HG02981 (cell line): ENCODE measurements around the gene TNRC6C.
"Not testable (repeated sequence)": the region's sequence is repeated elsewhere in the genome, so short reads cannot be mapped to it uniquely, and the experiment has no call there.

Experiments used
- ATAC-seq: cut with Tn5 transposase; IDR thresholded peaks from one replicate; pipeline ENCODE4 v1.9.1; 2021; ENCODE audit warnings: mild to moderate bottlenecking, moderate library complexity; ENCODE audit not compliant: unreplicated experiment

Gene TNRC6C

DNA sequence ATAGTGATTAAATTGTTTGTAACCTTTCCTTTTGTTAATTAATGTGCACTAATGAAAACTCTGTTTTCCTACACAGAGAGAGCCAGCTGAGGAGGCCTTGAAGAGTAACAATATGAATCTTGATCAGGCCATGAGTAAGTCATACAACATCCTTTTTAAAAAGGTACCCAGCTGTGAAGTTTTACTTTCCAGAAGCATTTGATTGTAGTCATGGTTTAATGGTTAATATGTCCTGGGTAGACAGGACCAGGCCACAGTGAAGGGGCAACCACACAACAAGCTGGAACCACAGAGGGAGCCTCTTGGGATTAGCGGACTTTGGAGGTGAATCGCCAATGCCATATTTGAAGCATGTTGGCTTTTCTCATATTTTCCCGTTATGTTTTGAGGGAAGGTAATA, 114.5 kb downstream of the TNRC6C start:
- no peak for ATAC-seq

DNA sequence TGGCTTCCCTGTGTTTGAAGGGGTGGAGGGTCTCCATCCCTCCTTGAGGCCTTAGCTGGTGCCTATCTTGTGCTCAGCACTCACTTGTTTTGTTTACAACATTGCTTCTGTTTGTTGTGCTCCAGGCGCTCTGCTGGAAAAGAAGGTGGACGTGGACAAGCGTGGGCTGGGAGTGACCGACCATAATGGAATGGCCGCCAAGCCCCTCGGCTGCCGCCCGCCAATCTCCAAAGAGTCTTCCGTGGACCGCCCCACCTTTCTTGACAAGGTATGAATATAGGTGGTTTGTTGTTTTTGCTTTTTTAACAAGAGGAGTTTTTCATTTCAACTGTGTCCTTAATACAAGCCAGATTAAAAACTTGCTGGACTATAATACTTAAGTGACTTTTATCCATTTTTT, 116.5 kb downstream of the TNRC6C start:
- no peak for ATAC-seq

DNA sequence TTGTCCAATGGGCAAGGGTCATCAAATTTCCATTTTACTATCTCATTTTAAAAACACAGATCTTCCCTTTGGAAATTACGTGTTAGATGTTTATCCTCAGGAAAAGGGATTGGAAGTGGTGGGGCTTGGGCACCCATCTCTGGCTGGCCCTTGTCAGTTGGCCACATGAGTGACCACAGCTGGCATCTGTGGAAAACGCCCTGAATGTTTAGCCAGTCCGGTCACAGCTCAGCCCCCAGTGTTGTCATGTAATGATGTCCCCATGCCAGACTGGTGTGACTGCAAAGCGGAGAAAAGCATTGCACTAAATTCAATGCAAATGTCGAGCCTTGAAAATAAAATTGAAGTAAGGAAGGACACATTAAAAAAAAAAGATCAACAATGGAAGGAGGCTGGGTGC, 117.0 kb downstream of the TNRC6C start:
- no peak for ATAC-seq

DNA sequence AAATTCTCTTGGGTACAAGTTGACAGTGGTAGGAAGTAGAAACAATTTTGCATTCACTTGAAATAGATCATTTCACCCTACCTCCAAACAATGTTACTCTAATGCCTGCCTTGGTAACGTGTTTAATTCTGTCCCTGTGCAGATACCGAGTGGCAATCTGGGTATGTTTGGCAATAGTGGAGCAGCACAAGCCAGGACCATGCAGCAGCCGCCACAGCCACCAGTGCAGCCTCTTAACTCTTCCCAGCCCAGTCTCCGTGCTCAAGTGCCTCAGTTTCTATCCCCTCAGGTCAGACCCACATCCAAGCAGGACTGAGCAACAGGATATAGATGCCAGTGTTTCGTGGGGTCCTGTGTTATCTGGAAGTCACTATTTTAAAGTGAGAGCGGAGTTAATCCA, 120.8 kb downstream of the TNRC6C start:
- no peak for ATAC-seq

DNA sequence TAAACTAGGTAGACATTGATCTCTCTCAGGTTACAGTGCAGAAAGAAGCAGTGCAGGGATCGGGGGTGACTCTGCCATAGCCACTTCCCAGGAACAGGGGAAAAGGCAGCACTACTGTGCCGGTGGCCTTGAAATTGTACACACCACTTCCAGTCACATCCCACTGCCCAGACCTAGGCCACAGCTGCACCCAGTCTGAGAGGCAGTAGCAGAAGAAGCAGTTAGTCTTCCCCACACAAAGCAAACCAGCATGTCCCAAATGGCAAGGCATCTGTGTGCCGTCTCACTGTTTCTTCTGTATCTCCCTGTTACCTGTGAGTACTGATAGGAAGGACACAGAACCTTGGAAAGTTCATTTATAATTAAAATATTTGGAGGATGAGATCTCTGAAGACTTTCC, 123.0 kb downstream of the TNRC6C start:
- no peak for ATAC-seq

DNA sequence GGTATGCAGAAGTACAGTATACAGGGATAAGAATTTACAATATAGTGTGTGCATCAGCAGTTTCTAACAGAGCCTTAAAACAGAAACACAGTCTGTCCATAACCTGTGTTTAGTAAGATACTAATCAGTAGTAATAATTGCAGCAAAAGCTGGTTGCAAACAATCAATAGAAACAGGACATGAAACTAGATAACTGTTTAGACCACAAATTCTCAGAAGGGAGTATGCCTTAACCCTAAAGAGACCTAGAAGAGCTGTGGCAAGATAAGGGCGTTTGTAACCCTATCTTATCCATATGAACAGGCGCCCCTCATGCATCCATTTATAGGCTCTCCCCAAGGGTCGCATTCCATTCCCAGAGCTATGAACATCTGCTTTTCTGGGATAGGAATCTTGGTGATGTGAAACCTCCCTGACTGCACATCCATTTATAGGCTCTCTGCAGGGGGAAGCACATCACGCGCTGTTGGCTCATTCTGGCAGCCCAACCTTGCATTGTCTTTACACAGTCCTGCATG, 123.9 kb downstream of the TNRC6C start:
- ATAC-seq = not testable (repeated sequence)

DNA sequence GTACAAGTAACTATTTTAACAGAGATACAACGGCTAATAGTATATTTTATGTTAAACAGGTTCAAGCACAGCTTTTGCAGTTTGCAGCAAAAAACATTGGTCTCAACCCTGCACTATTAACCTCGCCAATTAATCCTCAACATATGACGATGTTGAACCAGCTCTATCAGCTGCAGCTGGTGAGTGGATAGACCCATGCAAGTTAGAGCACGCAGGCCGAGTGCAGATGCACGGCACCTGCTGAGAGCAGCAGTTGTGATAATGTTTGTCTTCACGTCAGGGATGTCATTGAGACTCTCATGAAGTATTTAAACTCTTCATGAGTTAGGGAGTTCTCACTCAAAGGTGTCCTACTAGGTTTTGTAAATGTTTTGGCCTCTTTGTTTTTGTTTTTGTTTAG, 124.5 kb downstream of the TNRC6C start:
- ATAC-seq = no peak

DNA sequence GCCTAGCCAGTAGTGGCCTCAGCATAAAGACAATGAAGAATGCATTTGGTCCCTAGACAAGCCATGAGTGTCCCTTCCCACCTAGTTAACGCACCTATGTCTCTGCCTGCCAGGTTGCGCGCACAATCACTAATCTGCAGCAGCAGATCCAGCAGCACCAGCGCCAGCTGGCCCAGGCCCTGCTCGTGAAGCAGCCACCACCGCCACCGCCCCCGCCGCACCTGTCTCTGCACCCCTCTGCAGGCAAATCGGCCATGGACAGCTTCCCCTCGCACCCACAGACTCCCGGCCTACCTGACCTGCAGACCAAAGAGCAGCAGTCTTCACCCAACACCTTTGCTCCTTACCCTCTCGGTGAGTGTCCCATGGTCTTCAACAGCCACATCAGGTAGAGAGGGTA, 128.2 kb downstream of the TNRC6C start:
- ATAC-seq = no peak

DNA sequence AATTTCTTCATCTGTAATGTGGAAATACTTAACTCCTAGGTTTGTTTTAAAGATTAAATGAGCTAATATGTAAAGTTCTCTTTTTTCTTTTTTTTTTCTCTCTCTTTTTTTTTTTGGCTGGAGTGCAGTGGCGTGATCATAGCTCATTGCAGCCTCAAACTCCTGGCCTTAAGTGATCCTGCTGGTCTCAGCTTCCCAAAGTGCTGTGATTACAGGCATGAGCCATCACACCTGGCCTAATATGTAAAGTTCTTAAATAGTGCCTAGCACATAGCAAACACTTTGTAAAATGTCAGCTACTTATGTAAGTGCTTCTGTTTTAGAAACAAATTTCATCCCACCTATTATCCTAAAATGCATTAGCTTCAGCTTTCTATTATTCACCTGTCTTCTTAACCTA, 130.0 kb downstream of the TNRC6C start:
- no peak for ATAC-seq

DNA sequence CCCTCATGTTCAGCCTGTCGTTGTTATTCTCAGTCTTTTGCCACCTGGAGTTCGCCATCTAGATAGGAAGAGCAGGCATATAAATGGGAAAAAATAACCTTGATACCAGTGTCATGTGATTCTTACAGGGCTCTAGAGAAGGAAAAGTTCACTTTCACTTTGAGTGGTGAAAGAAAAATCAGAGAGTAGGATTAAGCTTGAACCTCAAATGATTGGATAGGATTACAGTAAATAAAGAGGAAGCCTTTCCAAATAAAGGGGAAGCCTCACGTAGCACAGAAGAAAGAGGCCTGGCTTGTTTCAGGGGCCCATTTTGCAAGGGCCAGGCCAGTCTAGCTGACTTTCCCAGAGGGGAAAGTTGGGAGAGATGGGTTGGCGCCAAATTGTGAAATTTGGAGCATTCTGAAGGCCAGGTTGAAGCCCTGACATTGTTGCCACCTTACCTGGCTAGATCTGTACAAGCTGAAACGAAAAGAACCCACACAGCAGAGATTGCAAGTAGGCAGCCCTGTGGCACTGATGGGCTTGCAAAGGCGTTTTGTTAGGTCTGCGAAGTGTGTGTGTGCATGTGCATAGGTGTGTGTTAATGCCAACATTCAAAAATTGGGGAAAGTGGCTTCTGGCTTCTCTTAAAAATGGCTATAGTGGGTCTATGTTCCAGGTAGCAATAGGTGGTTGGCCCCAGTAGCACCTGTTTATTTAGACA, 131.2 kb downstream of the TNRC6C start:
- ATAC-seq = no peak

DNA sequence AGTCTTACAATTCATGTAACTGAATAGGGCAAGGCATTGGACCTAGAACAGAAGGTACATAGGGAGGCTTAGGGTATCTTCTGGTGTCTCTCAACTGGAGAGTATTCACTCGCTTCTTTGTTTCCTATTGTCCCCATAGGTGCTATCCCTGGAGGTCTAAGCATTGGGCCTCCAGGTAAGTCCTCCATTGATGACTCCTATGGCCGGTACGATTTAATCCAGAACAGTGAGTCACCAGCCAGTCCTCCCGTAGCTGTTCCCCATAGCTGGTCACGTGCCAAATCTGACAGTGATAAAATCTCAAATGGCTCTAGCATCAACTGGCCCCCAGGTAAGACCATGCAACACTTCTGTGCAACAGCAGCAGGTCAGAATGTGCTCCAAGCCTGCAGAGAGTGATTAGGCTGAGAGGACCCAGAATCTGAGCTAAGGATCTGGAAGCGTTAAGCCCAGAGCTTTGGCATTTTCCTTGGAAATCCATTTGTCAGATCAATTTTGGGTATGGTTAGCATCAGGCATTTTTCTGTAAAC, 134.4 kb downstream of the TNRC6C start:
- ATAC-seq = no peak

DNA sequence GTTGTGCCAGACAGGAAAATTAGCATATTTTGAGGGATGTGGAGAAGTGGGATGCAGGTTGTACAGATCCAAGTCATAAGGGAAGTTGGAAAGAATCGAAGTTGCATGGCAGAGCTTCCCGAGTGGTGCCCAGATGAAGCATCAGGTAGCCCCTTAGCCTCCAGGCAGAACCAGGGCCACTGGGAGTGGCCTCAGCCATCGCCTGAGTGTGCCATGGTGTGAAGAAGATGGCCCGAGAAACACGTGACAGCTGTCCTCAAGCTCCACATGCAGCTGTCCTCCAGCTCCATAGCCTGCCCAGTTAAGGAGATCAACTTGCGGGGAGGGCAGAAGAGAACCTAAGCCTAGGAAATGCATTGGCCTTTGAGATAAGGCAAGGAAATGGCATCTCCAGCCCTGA, 136.5 kb downstream of the TNRC6C start:
- ATAC-seq = no peak

DNA sequence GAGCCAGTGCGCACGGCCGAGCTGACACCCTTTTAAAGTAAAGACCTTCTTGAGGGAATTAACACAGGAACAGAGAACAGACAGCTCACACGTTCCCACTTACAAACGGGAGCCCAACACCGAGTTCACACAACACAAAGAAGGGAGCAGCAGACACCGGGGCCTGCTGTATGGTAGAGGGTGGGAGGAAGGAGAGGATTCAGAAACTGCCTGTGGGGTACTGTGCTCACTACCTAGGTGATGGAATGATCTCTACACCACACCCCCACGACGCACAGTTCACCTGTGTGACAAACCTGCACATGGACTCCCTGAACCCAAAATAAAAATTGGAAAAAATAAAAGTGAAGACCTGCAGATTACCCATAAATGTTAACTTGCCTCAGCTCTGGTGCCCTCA, 137.6 kb downstream of the TNRC6C start:
- ATAC-seq = no peak

DNA sequence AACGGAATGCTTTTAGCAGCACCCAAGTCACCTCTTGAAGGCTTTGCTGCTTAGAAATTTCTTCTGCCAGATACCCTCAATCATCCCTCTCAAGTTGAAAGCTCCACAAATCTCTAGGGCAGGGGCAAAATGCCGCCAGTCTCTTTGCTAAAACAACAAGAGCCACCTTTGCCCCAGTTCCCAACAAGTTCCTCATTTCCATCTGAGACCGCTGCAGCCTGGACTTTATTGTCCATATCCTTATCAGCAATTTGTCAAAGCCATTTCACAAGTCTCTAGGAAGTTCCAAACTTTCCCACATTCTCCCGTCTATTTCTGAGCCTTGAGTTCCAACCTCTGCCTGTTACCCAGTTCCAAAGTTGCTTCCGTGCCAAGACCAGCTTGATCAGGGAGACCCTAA, 142.6 kb downstream of the TNRC6C start:
- no peak for ATAC-seq

DNA sequence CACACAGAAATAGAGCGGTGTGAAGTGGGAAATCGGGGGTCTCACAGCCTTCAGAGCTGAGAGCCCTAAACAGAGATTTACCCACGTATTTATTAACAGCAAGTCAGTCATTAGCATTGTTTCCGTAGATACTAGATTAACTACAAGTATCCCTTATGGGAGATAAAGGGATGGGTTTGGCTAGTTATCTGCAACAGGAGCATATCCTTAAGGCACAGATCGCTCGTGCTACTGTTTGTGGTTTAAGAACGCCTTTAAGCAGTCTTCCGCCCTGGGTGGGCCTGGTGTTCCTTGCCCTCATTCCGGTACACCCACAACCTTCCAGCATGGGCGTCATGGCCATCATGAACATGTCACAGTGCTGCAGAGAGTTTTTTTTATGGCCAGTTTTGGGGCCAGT, 143.0 kb downstream of the TNRC6C start:
- no peak for ATAC-seq

DNA sequence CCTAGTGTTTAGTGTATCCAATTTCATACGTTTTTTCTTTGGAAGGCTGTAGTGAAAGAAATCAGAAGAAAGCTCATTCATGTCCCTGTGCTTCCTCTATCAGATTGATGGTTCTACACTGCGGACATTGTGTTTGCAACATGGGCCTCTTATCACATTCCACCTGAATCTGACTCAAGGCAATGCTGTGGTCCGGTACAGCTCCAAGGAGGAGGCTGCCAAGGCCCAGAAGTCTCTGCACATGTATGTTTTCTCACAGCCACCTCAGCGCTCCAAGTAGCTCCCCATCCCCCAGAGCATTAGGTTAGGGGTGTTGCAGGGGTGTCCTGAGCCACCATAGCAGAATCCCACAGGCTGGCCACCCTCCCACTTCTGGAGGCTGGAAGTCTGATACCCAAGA, 144.8 kb downstream of the TNRC6C start:
- no peak for ATAC-seq

DNA sequence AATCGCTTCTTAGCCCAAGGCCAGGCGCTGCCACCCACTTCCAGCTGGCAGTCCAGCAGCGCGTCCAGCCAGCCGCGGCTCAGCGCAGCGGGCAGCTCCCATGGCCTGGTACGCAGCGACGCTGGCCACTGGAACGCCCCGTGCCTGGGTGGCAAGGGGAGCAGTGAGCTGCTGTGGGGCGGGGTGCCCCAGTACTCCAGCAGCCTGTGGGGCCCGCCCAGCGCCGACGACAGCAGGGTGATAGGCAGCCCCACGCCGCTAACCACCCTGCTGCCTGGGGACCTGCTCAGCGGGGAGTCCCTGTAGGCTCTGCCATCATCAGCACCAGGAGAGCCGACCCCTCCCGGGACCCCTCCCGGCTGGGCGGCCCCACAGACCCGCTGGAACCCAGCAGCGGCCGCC, 146.0 kb downstream of the TNRC6C start:
- no peak for ATAC-seq

DNA sequence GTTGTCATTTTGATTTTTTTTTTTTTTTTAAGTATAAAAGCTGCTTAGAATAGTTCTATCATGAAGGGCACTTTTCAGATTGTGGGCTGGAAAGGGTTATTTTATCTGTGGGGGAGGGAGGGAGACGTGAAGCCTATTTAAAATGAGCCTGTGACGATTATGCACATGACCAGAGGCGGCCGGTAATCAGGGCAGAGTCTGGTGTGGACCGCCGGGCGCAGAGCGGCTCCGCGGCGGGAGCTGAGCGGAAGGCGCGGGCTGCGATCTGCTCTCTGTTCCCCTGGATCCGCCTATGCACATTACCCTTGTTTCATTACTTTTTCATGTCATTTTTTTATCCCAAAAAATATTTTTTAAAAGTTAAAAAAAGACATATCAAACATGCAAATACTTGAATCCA, 146.6 kb downstream of the TNRC6C start:
- no peak for ATAC-seq

DNA sequence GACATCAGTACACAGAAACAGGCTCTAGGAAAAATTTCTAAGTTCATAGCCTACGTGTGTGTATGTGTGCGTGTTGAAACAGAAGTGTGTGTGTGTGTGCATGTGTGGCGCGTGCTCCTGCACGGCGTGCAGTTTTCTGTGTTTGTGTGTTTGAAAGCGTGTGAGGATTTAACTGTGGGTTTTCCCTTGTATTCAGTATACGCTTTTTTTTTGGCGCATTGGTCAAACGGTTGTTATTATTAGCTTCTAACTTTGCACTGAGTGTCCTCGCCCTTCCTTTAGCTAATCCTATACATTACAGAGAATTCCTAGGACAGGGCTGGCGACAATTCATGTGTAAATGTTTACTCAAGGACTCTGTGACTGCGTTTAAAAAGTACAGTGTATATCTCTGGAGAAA, 147.0 kb downstream of the TNRC6C start:
- no peak for ATAC-seq

DNA sequence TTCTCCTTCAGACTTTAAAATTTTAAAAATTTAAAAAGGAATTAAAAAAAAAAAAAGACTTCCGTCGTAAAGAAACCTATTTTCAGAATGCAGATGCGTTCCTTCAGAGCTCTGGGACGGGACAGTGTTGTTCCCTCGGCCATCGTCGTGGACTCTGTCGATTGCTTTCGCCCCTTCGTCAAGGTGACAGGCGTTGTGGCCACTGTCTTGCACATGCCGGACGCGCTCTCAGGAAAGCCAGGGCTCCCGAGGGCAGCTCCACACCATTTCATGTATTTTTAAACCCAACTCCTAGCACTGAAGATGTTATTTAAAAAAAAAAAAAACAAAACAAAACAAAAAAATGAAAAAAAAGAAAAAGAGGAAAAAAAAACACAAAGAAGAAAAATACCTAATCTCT, 147.7 kb downstream of the TNRC6C start:
- ATAC-seq = no peak

DNA sequence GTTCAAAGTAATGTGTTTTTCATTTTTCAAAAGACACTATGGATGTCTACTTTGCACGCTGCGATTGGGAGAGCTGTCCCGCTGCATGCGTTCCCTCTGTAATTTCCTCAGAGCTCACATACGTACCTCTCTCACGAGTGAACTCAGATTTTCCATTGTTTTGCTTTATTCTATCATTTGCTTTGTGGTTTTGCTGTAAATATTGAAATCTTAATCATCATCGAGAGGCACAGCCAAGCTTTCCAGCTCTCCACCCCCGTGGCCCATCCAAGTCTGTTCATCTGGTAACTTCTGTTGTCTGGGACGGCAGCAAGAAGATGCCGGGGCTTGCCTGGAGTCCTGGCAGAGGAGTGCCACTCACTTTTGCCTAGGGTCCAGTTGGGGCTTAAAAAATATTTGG, 149.0 kb downstream of the TNRC6C start:
- no peak for ATAC-seq

DNA sequence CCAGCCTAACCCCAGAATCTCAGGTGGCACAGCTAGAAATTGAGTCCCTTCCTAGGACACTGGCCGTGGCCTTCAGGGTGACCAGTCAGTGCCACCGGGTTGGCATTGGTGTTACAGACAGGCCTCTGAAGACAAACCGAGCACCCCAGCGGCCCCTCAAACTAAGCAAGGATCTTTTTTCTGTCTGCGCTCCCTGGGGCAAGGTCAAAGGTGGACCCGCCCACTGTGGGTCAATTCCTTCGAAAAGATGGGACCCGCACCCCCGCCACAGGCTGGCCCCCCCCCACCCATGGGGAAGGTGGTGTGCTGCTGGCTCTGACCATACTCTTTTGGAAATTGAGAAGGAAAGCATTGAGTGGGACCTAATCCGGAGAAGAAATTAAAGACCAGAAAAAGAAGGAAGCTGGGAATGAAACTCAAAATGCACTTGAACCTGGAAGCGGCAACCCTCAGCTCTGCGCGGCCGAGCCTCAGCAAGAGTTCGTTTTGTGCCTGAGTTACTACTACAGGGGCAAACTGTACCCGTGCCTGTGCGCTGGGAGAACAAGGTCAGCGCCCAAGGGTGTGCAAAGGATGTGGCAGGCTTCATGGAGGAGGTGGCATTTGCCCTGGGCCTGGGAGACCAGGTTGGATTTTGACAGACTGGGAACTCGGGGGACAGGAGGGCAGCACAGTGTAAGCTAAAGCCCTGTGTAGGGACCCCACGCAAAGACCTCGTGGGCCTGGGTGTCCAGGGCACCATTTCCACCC, 149.6 kb downstream of the TNRC6C start:
- ATAC-seq = no peak
